DOHH2 (cell line): ENCODE measurements around the gene KAT8.

ENCODE experiments used
- H3F3A ChIP-seq: fragments of 200-600 bp; sonication (generic), shearing (Covaris generic); 2 replicates; pipeline ENCODE4 v1.6.0; 2016; ENCODE audit warnings: antibody characterized with exemption, mild to moderate bottlenecking; ENCODE audit not compliant: control insufficient read depth, insufficient read depth
- H3K27ac ChIP-seq: fragments of 200-600 bp; sonication (generic); 2 replicates; pipeline ENCODE4 v1.5.1; 2014; ENCODE audit warnings: low read depth, mild to moderate bottlenecking, low read length, moderate library complexity
- H3K27me3 ChIP-seq: fragments of 200-600 bp; sonication (generic); 2 replicates; pipeline ENCODE4 v1.6.1; 2014; ENCODE audit warnings: mild to moderate bottlenecking, low read length, mixed read lengths; ENCODE audit not compliant: control insufficient read depth
- H3K36me3 ChIP-seq: fragments of 200-600 bp; sonication (generic); 2 replicates; pipeline ENCODE4 v1.6.1; 2014; ENCODE audit warnings: mild to moderate bottlenecking, low read length, moderate library complexity, mixed read lengths; ENCODE audit not compliant: control insufficient read depth
- H3K4me1 ChIP-seq: fragments of 200-600 bp; sonication (generic); 2 replicates; pipeline ENCODE4 v1.6.1; 2014; ENCODE audit warnings: mild to moderate bottlenecking, low read length, mixed read lengths; ENCODE audit not compliant: control insufficient read depth
- H3K4me2 ChIP-seq: fragments of 200-600 bp; sonication (generic); 2 replicates; pipeline ENCODE4 v1.6.0; 2014; ENCODE audit warnings: mild to moderate bottlenecking, low read length, moderate library complexity
- H3K4me3 ChIP-seq: fragments of 200-600 bp; sonication (generic); 2 replicates; pipeline ENCODE4 v1.5.1; 2014; ENCODE audit warnings: mild to moderate bottlenecking, low read length, mixed read lengths
- H3K79me2 ChIP-seq: fragments of 200-600 bp; sonication (generic); 2 replicates; pipeline ENCODE4 v1.6.1; 2014; ENCODE audit warnings: mild to moderate bottlenecking, low read length, mixed read lengths; ENCODE audit not compliant: control insufficient read depth
- H3K9me2 ChIP-seq: fragments of 200-600 bp; sonication (generic); replicated peaks from 2 replicates; pipeline ENCODE4 v1.6.1; 2014; ENCODE audit warnings: mild to moderate bottlenecking, low read length, mixed read lengths; ENCODE audit not compliant: control insufficient read depth
- H3K9me3 ChIP-seq: fragments of 200-600 bp; sonication (generic); 2 replicates; pipeline ENCODE4 v1.6.1; 2014; ENCODE audit warnings: antibody characterized with exemption, low read length, mixed read lengths; ENCODE audit not compliant: control insufficient read depth, insufficient read depth
- H4K20me1 ChIP-seq: fragments of 200-600 bp; sonication (generic); 2 replicates; pipeline ENCODE4 v1.6.0; 2014; ENCODE audit warnings: low read depth, mild to moderate bottlenecking, antibody characterized with exemption, low read length, moderate library complexity; ENCODE audit not compliant: control insufficient read depth, insufficient read depth
- EZH2phosphoT487 ChIP-seq: fragments of 200-600 bp; sonication (generic); IDR thresholded peaks from 2 replicates; pipeline ENCODE4 v1.6.1; 2017; ENCODE audit warnings: borderline replicate concordance, mild to moderate bottlenecking, antibody characterized with exemption, low read length, moderate library complexity, mixed read lengths
- TF ChIP-seq, protein P1 (sequence below): fragments of 200-600 bp; sonication (generic); IDR thresholded peaks from one replicate; pipeline ENCODE4 v1.5.1; 2014; ENCODE audit warnings: antibody characterized with exemption, mild to moderate bottlenecking, low read depth, low read length; ENCODE audit not compliant: poor library complexity, severe bottlenecking

KAT8 gene

GRCh38 chr16:31078597-31079341, 38.7 kb upstream of the KAT8 start:
- Histone ChIP-seq H3K9me2 (no peaks in the 10 kb centered on the region), H3K27me3 (no peaks in the 10 kb centered on the region), H3K4me3 (no peak overlapping the region), H3K36me3 (peaks cover 80% of the 10 kb centered on the region), H3K9me3 (no peaks in the 10 kb centered on the region), H3K79me2 (peaks cover 69% of the 10 kb centered on the region), H3F3A (0 out of 2 replicates have a peak, but pooled peaks cover 1% of the 10 kb centered on the region), H3K27ac (no peak overlapping the region), H3K4me1 (peaks cover 12% of the 10 kb centered on the region), H3K4me2 (no peak overlapping the region), H4K20me1 (peaks cover 9% of the 10 kb centered on the region; the same call in 1 of the 2 replicates)
- TF ChIP-seq EZH2phosphoT487: no peak
- TF ChIP-seq, protein P1, sequence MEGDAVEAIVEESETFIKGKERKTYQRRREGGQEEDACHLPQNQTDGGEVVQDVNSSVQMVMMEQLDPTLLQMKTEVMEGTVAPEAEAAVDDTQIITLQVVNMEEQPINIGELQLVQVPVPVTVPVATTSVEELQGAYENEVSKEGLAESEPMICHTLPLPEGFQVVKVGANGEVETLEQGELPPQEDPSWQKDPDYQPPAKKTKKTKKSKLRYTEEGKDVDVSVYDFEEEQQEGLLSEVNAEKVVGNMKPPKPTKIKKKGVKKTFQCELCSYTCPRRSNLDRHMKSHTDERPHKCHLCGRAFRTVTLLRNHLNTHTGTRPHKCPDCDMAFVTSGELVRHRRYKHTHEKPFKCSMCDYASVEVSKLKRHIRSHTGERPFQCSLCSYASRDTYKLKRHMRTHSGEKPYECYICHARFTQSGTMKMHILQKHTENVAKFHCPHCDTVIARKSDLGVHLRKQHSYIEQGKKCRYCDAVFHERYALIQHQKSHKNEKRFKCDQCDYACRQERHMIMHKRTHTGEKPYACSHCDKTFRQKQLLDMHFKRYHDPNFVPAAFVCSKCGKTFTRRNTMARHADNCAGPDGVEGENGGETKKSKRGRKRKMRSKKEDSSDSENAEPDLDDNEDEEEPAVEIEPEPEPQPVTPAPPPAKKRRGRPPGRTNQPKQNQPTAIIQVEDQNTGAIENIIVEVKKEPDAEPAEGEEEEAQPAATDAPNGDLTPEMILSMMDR: no peak

- H3K36me3 ChIP-seq: peaks cover 85% of the 10 kb centered on the region
- H3K9me3 ChIP-seq: no peaks in the 10 kb centered on the region
- H3K4me3 ChIP-seq: no peak overlapping the region
- TF ChIP-seq EZH2phosphoT487: no peak
- TF ChIP-seq, protein P1: no peak
- H4K20me1 ChIP-seq: peaks cover 9% of the 10 kb centered on the region; the same call in 1 of the 2 replicates
- H3K4me2 ChIP-seq: no peak overlapping the region
- no peaks in the 10 kb centered on the region for H3K9me2 ChIP-seq
- H3K27ac ChIP-seq: no peak overlapping the region
- H3K4me1 ChIP-seq: peaks cover 12% of the 10 kb centered on the region
- H3F3A ChIP-seq: no peaks in the 10 kb centered on the region
- H3K27me3 ChIP-seq: no peaks in the 10 kb centered on the region
- peaks cover 68% of the 10 kb centered on the region for H3K79me2 ChIP-seq
Observed at GRCh38 chr16:31079342-31079944, 38.0 kb upstream of the KAT8 start.

DNA sequence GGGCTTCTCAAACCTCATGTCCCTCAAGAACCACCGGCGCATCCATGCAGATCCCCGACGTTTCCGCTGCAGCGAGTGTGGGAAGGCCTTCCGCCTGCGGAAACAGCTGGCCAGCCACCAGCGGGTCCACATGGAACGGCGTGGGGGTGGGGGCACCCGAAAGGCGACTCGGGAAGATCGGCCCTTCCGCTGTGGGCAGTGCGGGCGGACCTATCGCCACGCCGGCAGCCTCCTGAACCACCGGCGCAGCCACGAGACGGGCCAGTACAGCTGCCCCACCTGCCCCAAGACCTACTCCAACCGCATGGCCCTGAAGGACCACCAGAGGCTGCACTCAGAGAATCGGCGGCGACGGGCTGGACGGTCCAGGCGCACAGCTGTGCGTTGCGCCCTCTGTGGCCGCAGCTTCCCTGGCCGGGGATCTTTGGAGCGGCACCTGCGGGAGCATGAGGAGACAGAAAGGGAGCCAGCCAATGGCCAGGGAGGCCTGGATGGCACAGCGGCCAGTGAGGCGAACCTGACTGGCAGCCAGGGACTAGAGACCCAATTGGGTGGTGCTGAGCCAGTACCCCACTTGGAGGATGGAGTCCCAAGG, 37.3 kb upstream of the KAT8 start:
- H3F3A ChIP-seq: no peaks in the 10 kb centered on the region
- H3K4me1 ChIP-seq: peaks cover 9% of the 10 kb centered on the region
- H3K4me2 ChIP-seq: no peak overlapping the region
- H3K27ac ChIP-seq: no peak overlapping the region
- H4K20me1 ChIP-seq: 0 out of 2 replicates have a peak, but pooled peaks cover 4% of the 10 kb centered on the region
- H3K9me2 ChIP-seq: no peaks in the 10 kb centered on the region
- TF ChIP-seq EZH2phosphoT487: no peak
- TF ChIP-seq, protein P1: no peak
- H3K79me2 ChIP-seq: peaks cover 61% of the 10 kb centered on the region
- no peaks in the 10 kb centered on the region for H3K9me3 ChIP-seq
- no peak overlapping the region for H3K4me3 ChIP-seq
- H3K36me3 ChIP-seq: peaks cover 86% of the 10 kb centered on the region
- no peaks in the 10 kb centered on the region for H3K27me3 ChIP-seq
